ENCODE data around the gene RAI2.

RAI2 gene

GRCh38 chrX:17779434-17779833 is 81.7 kb downstream of the RAI2 start:
- no peak overlapping the region for H3K4me3 ChIP-seq (ENCODE audit: low read depth, low read length)
- no peak for DNase-seq (ENCODE audit: low read depth)
- TF ChIP-seq MYC (IDR thresholded peaks at IDR 0.05; ENCODE audit: low read depth, low read length) (no peak), POLR2A (IDR thresholded peaks at IDR 0.05; ENCODE audit: extremely low read depth, insufficient read length) (no peak), CTCF (IDR thresholded peaks at IDR 0.05; ENCODE audit: low read depth, low read length) (no peak)
- TF ChIP-seq, protein P1, sequence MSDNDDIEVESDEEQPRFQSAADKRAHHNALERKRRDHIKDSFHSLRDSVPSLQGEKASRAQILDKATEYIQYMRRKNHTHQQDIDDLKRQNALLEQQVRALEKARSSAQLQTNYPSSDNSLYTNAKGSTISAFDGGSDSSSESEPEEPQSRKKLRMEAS (IDR thresholded peaks at IDR 0.05; ENCODE audit: low read depth, low read length), result no peak

- DNase-seq (ENCODE audit: low read depth), result no peak
- H3K4me3 ChIP-seq (ENCODE audit: low read depth, low read length), result no peak overlapping the region
- TF ChIP-seq POLR2A (IDR thresholded peaks at IDR 0.05; ENCODE audit: extremely low read depth, insufficient read length) (no peak), CTCF (IDR thresholded peaks at IDR 0.05; ENCODE audit: low read depth, low read length) (no peak), MYC (IDR thresholded peaks at IDR 0.05; ENCODE audit: low read depth, low read length) (no peak)
- TF ChIP-seq, protein P1 (IDR thresholded peaks at IDR 0.05; ENCODE audit: low read depth, low read length), result no peak
Measured at GRCh38 chrX:17778997-17779396, 82.1 kb downstream of the RAI2 start.

GRCh38 chrX:17774053-17774452 is 87.0 kb downstream of the RAI2 start:
- H3K4me3 ChIP-seq (ENCODE audit: low read depth, low read length), result no peak overlapping the region
- no peak for TF ChIP-seq MYC (IDR thresholded peaks at IDR 0.05; ENCODE audit: low read depth, low read length)
- TF ChIP-seq POLR2A (IDR thresholded peaks at IDR 0.05; ENCODE audit: extremely low read depth, insufficient read length), result no peak
- DNase-seq (ENCODE audit: low read depth), result no peak

DNA sequence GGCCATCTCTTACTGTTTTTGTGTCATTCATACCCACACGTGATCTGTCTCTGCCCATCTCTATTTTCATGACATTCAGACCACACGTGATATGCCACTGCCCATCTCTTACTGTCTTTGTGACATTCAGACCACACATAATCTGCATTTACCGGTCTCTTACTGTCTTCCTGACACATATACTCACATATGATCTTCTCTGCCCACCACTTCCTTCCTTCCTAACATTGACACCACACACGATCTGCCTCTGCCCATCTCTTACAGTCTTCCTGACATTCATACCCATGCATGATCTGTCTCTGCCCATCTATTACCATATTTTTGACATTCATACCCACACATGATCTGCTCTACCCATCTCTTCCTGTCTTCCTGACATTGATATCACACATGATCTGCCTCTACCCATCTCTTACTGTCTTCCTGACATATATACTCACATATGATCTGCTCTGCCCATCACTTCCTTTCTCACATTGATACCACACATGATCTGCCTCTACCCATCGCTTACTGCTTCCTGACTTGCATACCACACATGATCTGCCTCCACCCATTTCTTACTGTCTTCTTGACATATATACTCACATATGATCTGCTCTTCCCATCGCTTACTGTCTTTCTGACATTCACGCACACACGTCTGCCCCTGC is 87.7 kb downstream of the RAI2 start:
- TF ChIP-seq POLR2A (IDR thresholded peaks at IDR 0.05; ENCODE audit: extremely low read depth, insufficient read length) (no peak), CTCF (IDR thresholded peaks at IDR 0.05; ENCODE audit: low read depth, low read length) (no peak), MYC (IDR thresholded peaks at IDR 0.05; ENCODE audit: low read depth, low read length) (no peak)
- TF ChIP-seq, protein P1 (IDR thresholded peaks at IDR 0.05; ENCODE audit: low read depth, low read length), result no peak
- DNase-seq (ENCODE audit: low read depth), result no peak
- H3K4me3 ChIP-seq (ENCODE audit: low read depth, low read length), result no peak overlapping the region

- no peak overlapping the region for H3K4me3 ChIP-seq (ENCODE audit: low read depth, low read length)
- DNase-seq (ENCODE audit: low read depth), result no peak
- no peak for TF ChIP-seq CTCF (IDR thresholded peaks at IDR 0.05; ENCODE audit: low read depth, low read length)
- TF ChIP-seq, protein P1 (IDR thresholded peaks at IDR 0.05; ENCODE audit: low read depth, low read length), result no peak
- no peak for TF ChIP-seq POLR2A (IDR thresholded peaks at IDR 0.05; ENCODE audit: extremely low read depth, insufficient read length)
- TF ChIP-seq MYC (IDR thresholded peaks at IDR 0.05; ENCODE audit: low read depth, low read length), result no peak
Measured at GRCh38 chrX:17769701-17770269, 91.3 kb downstream of the RAI2 start.

GRCh38 chrX:17768997-17769396 is 92.1 kb downstream of the RAI2 start:
- no peak overlapping the region for H3K4me3 ChIP-seq (ENCODE audit: low read depth, low read length)
- TF ChIP-seq CTCF (IDR thresholded peaks at IDR 0.05; ENCODE audit: low read depth, low read length) (no peak), POLR2A (IDR thresholded peaks at IDR 0.05; ENCODE audit: extremely low read depth, insufficient read length) (no peak), MYC (IDR thresholded peaks at IDR 0.05; ENCODE audit: low read depth, low read length) (no peak)
- TF ChIP-seq, protein P1 (IDR thresholded peaks at IDR 0.05; ENCODE audit: low read depth, low read length), result no peak
- DNase-seq (ENCODE audit: low read depth), result no peak

All from NB4 (cell line).